ENCODE data around the gene TMEM89. TPM values are rescaled to one million over a fixed set of nuclear protein-coding genes. Genes with fewer than 3 reads are reported as not detected.

TMEM89 gene
- total and polyA plus RNA-seq, 2 of the 13 experiments (the other 11 are each of a cell fraction or from before 2014, with no cell fraction given): 0.31 to 0.59 TPM

- peak; percentile 77; the same call in 1 of the 2 replicates for TF ChIP-seq ZNF747 (CRISPR knock-in tag; IDR thresholded peaks at IDR 0.05; ENCODE audit: borderline replicate concordance)
- TF ChIP-seq ZNF687 (CRISPR knock-in tag; IDR thresholded peaks at IDR 0.05): peak; percentile 97
- no peak for TF ChIP-seq DNMT1 (CRISPR knock-in tag; IDR thresholded peaks at IDR 0.05)
- TF ChIP-seq ZNF280B (CRISPR knock-in tag; IDR thresholded peaks at IDR 0.05; ENCODE audit: borderline replicate concordance): peak; percentile 27; the same call in 1 of the 2 replicates
- TF ChIP-seq DMTF1 (CRISPR knock-in tag; IDR thresholded peaks at IDR 0.05): no peak
- 0 out of 2 replicates have a peak, but pooled peaks have one; percentile 47 for TF ChIP-seq IRX3 (CRISPR knock-in tag; IDR thresholded peaks at IDR 0.05; ENCODE audit: borderline replicate concordance, low read depth)
- TF ChIP-seq RXRA (CRISPR knock-in tag; IDR thresholded peaks at IDR 0.05): peak; percentile 74
- no peak for TF ChIP-seq ZNF253 (CRISPR knock-in tag; IDR thresholded peaks at IDR 0.05; ENCODE audit: borderline replicate concordance)
- no peak for TF ChIP-seq NFIC (IDR thresholded peaks at IDR 0.05; ENCODE audit: low read length)
- TF ChIP-seq MAFK (conservative IDR thresholded peaks at IDR 0.05 in 1 of 2, IDR thresholded peaks at IDR 0.05 in 1 of 2; ENCODE audit: low read length in 2 of 2): no peak
- peak; percentile 85; the same call in 1 of the 2 replicates for TF ChIP-seq TFDP1 (CRISPR knock-in tag; IDR thresholded peaks at IDR 0.05; ENCODE audit: borderline replicate concordance)
- TF ChIP-seq NR2F1 (CRISPR knock-in tag; IDR thresholded peaks at IDR 0.05): peak; percentile 38 to 89; a peak in 3 of 4 replicates
- TF ChIP-seq DDIT3 (CRISPR knock-in tag; IDR thresholded peaks at IDR 0.05): no peak
- 0 out of 2 replicates have a peak, but pooled peaks have one; percentile 67 for TF ChIP-seq ZNF615 (CRISPR knock-in tag; IDR thresholded peaks at IDR 0.05; ENCODE audit: borderline replicate concordance)
- TF ChIP-seq ZFP62 (CRISPR knock-in tag; IDR thresholded peaks at IDR 0.05): no peak
Measured at GRCh38 chr3:48663489-48664312, 42.1 kb upstream of the TMEM89 start (continued).
